Endothelial cell of umbilical vein (primary cell): Measurements from ENCODE around the gene COPS7A. TPM values are rescaled to one million over a fixed set of nuclear protein-coding genes. Genes with fewer than 3 reads are reported as not detected.
A peak's percentile ranks its signal among the peaks of the same experiment; 100 is the strongest.

Experiments used
- BruUV-seq: library from RNA; stranded (reverse); fragments of 400-500 nt; replicated peaks from 2 replicates; lab custom pipeline; 2021; lab: Mats Ljungman, UMichigan
- CTCF ChIA-PET: fragments of 300-600, 350-600 bp; sonication (Branson Sonifier 250); formaldehyde crosslinking; loops from one replicate; lab custom pipeline; 2021; ENCODE audit warnings: antibody characterized with exemption, inconsistent platforms; lab: Charles Lee
- POLR2A ChIA-PET: fragments of 300-600, 350-600 bp; sonication (Branson Sonifier 250); formaldehyde crosslinking; loops from one replicate; lab custom pipeline; 2021; ENCODE audit warnings: antibody characterized with exemption, inconsistent platforms; lab: Charles Lee
- DNase-seq: peaks from one replicate; pipeline ENCODE4 v3.0.0-alpha.2; 2011; ENCODE audit warnings: low read depth, low spot score
- FAIRE-seq: peaks from 2 replicates; lab custom pipeline; 2011; peaks lifted over from hg19 to GRCh38; lab: Jason Lieb, UNC
- H2AFZ ChIP-seq: 2 replicates; pipeline ENCODE4 v1.6.0; 2012; ENCODE audit warnings: low read depth, low read length, control low read depth, inconsistent platforms
- H3K27ac ChIP-seq: 2 replicates; pipeline ENCODE4 v1.5.1; 2011; ENCODE audit warnings: low read depth, mild to moderate bottlenecking, control low read depth, low read length, moderate library complexity; ENCODE audit not compliant: insufficient read depth
- H3K27me3 ChIP-seq, 2 experiments: 2 replicates each; pipeline versions ENCODE4 v1.6.0 to v1.6.1; 2011; ENCODE audit warnings: low read length in 2 of 2, mixed read lengths in 1 of 2; ENCODE audit not compliant: control insufficient read depth in 2 of 2, insufficient read depth in 2 of 2
- H3K36me3 ChIP-seq, 2 experiments: 2 replicates in 1 of 2; 3 replicates in 1 of 2; pipeline ENCODE4 v1.5.1; 2011; ENCODE audit warnings: low read length in 2 of 2, mild to moderate bottlenecking in 1 of 2, moderate library complexity in 1 of 2; ENCODE audit not compliant: control insufficient read depth in 2 of 2, insufficient read depth in 2 of 2; ENCODE audit errors: extremely low read depth in 1 of 2
- H3K4me1 ChIP-seq: 3 replicates; pipeline ENCODE4 v1.5.1; 2011; ENCODE audit warnings: mild to moderate bottlenecking, low read length; ENCODE audit not compliant: control insufficient read depth, insufficient read depth; ENCODE audit errors: extremely low read depth
- H3K4me2 ChIP-seq: 2 replicates; pipeline ENCODE4 v1.6.1; 2011; ENCODE audit warnings: low read length, control low read depth, mixed read lengths; ENCODE audit not compliant: insufficient read depth
- H3K4me3 ChIP-seq, 3 experiments: fragments of 200-600 bp in 1 of 3; sonication (generic), shearing (Covaris generic) in 1 of 3; replicated peaks in 1 of 3; 2 replicates each; pipeline ENCODE4 v1.5.1; 2011 to 2016; ENCODE audit warnings: control low read depth in 3 of 3, low read length in 3 of 3, mild to moderate bottlenecking in 2 of 3, inconsistent platforms in 1 of 3, low read depth in 1 of 3, moderate library complexity in 1 of 3; ENCODE audit not compliant: insufficient read depth in 1 of 3
- H3K79me2 ChIP-seq: 2 replicates; pipeline ENCODE4 v1.6.0; 2012; ENCODE audit warnings: low read length, inconsistent platforms; ENCODE audit not compliant: control insufficient read depth, insufficient read depth
- H3K9ac ChIP-seq: replicated peaks from 2 replicates; pipeline ENCODE3; 2011; ENCODE audit warnings: low read length, control low read depth; ENCODE audit not compliant: insufficient read depth; ENCODE audit errors: extremely low read depth
- H3K9me1 ChIP-seq: replicated peaks from 3 replicates; pipeline ENCODE4 v1.6.0; 2011; ENCODE audit warnings: mild to moderate bottlenecking, low read length; ENCODE audit not compliant: control insufficient read depth, insufficient read depth; ENCODE audit errors: extremely low read depth
- H3K9me3 ChIP-seq: replicated peaks from 2 replicates; pipeline ENCODE4 v1.5.1; 2012; ENCODE audit warnings: low read length, inconsistent platforms; ENCODE audit not compliant: control insufficient read depth, insufficient read depth
- H4K20me1 ChIP-seq: replicated peaks from 2 replicates; pipeline ENCODE3; 2011; ENCODE audit warnings: mild to moderate bottlenecking, low read length; ENCODE audit not compliant: control insufficient read depth, insufficient read depth; ENCODE audit errors: extremely low read depth
- CTCF ChIP-seq, 2 donors: IDR thresholded peaks; 1 replicate in 1 of 2; 2 replicates in 1 of 2; pipeline ENCODE4 v1.5.1; 2011; ENCODE audit warnings: low read length in 2 of 2, mild to moderate bottlenecking in 2 of 2, moderate library complexity in 2 of 2, control low read depth in 1 of 2, inconsistent platforms in 1 of 2, low read depth in 1 of 2; ENCODE audit not compliant: insufficient read depth in 1 of 2; ENCODE audit errors: extremely low read depth in 1 of 2
- POLR2A ChIP-seq: IDR thresholded peaks from 2 replicates; pipeline ENCODE4 v1.6.1; 2012; ENCODE audit warnings: low read depth, mild to moderate bottlenecking, control low read depth, low read length
- dilution Hi-C: fragments of 300-500 bp; cut with MboI; formaldehyde crosslinking; loops from one replicate; pipeline ENCODE4 v1.15.0; 2019; ENCODE audit warnings: low sequenced_read_pairs; ENCODE audit not compliant: extremely low pct_ligation_motif_present
- intact Hi-C: fragments of 100-400 bp; cut with micrococcal nuclease; formaldehyde crosslinking; loops from one replicate; pipeline ENCODE4 v1.10.0; 2022
- polyA plus RNA-seq, 4 experiments: library from polyadenylated mRNA; depleted of rRNA in 3 of 4; stranded (reverse) in 3 of 4; unstranded in 1 of 4; fragments of >200 nt; gene quantifications; 2 replicates each; pipeline versions ENCODE4 v1.2.1 to v1.2.3, GENCODE V29; 2011 to 2012; ENCODE audit warnings: missing spikeins in 1 of 4
- total RNA-seq: library from RNA; stranded (reverse); gene quantifications from 2 replicates; pipeline ENCODE4 v1.2.3, GENCODE V29; 2021

Gene COPS7A
- total and polyA plus RNA-seq, 2 donors (not counting 3 experiments of a cell fraction or from before 2014, with no cell fraction given), result 41.1 to 104 TPM

- intact Hi-C loops, result no loop called here
- peaks cover 19 to 34% of the 10 kb centered on the region in 2 experiments for H3K36me3 ChIP-seq
- DNase-seq (peak; percentile 67), FAIRE-seq (no peak)
- CTCF ChIA-PET, result interaction anchor here (1.1 to 6.1 kb wide), 23 partner anchors 10 to 136 kb away, joined by 3 to 234 read pairs (median 13); partner anchors contain the start of genes CDCA3, COPS7A, GPR162 and LAG3
- TSS peak; percentile 13 for BruUV-seq
- H3K79me2 ChIP-seq, result peaks cover 16% of the 10 kb centered on the region
- peak overlapping the region; percentile 98 for H3K27ac ChIP-seq
- no peaks in the 10 kb centered on the region for H3K27me3 ChIP-seq
- H4K20me1 ChIP-seq, result no peaks in the 10 kb centered on the region
- peak overlapping the region; percentile 96 for H3K9ac ChIP-seq
- no peaks in the 10 kb centered on the region for H3K9me1 ChIP-seq
- POLR2A ChIA-PET, result interaction anchor here (0.7 to 3.1 kb wide), 13 partner anchors 11 to 173 kb away, joined by 3 to 43 read pairs (median 5); partner anchors contain the start of genes COPS7A, GPR162, PTMS and SPSB2
- dilution Hi-C loops, result no loop called here
- H3K4me3 ChIP-seq, result peak overlapping the region; percentile 52 to 76 (median 72)
- H3K4me1 ChIP-seq, result peaks cover 10% of the 10 kb centered on the region
- peak overlapping the region; percentile 87 for H2AFZ ChIP-seq
- TF ChIP-seq POLR2A, result no peak
- peak; percentile 42 to 48 for TF ChIP-seq CTCF (IDR thresholded peaks at IDR 0.05; ENCODE audit: extremely low read depth in 1 of 2, insufficient read depth in 1 of 2, low read depth in 1 of 2, low read length in 2 of 2)
- peak overlapping the region; percentile 55 for H3K4me2 ChIP-seq
- no peaks in the 10 kb centered on the region for H3K9me3 ChIP-seq
Measured at GRCh38 chr12:6752167-6752920, 28.5 kb downstream of the COPS7A start.
